ENCODE results near the gene SEMA3F. TPM values are rescaled to one million over a fixed set of nuclear protein-coding genes. Genes with fewer than 3 reads are reported as not detected.

SEMA3F gene
- total RNA-seq (ENCODE audit: low replicate concordance) = 3.7 and 7.4 TPM in 2 replicates

GRCh38 chr3:50154840-50155490 is at the start of gene SEMA3F:
TSS of gene SEMA3F (plus strand) at chr3:50155324. CDS start at chr3:50159623, 4,299 bp downstream.

GRCh38 chr3:50190936-50191660 is 36.0 kb downstream of the SEMA3F start, which contains the start of gene GNAT1:
TSS of gene GNAT1 (plus strand) at chr3:50191610. CDS start at chr3:50191726, 116 bp downstream.

GRCh38 chr3:50204804-50205412 is 49.8 kb downstream of the SEMA3F start, which contains the start of gene SLC38A3:
TSS of gene SLC38A3 (plus strand) at chr3:50205271. CDS start at chr3:50214200, 8,929 bp downstream.

GRCh38 chr3:50235716-50236483 is 80.8 kb downstream of the SEMA3F start, which contains the start of gene GNAI2:
TSS of gene GNAI2 (plus strand) at chr3:50236204. CDS start at chr3:50236336, 132 bp downstream.

Other genes with a start within 250 kb of the SEMA3F start
- gene MON1A, start 225.5 kb upstream of the SEMA3F start, total RNA-seq (ENCODE audit: low replicate concordance) = 5.7 and 8.8 TPM in 2 replicates
- gene RBM6, start 215.2 kb upstream of the SEMA3F start, total RNA-seq (ENCODE audit: low replicate concordance) = 30.9 and 35.8 TPM in 2 replicates
- gene RBM5, start 66.4 kb upstream of the SEMA3F start, total RNA-seq (ENCODE audit: low replicate concordance) = 135 and 864 TPM in 2 replicates
- gene GNAT1, start 36.3 kb downstream of the SEMA3F start, total RNA-seq (ENCODE audit: low replicate concordance) = not detected in 2 replicates
- gene SLC38A3, start 49.9 kb downstream of the SEMA3F start, total RNA-seq (ENCODE audit: low replicate concordance) = not detected in 2 replicates
- gene GNAI2, start 80.9 kb downstream of the SEMA3F start, total RNA-seq (ENCODE audit: low replicate concordance) = 308 and 476 TPM in 2 replicates
- 7.2 and 13.2 TPM in 2 replicates for gene SEMA3B, start 113.8 kb downstream of the SEMA3F start, total RNA-seq (ENCODE audit: low replicate concordance)
- gene LSMEM2, start 123.8 kb downstream of the SEMA3F start, total RNA-seq (ENCODE audit: low replicate concordance) = not detected in 2 replicates
- gene IFRD2, start 137.1 kb downstream of the SEMA3F start, total RNA-seq (ENCODE audit: low replicate concordance) = 35.9 and 57.7 TPM in 2 replicates
- 4.0 and 5.3 TPM in 2 replicates for gene HYAL3, start 144.1 kb downstream of the SEMA3F start, total RNA-seq (ENCODE audit: low replicate concordance)
- gene NAA80, start 144.1 kb downstream of the SEMA3F start, total RNA-seq (ENCODE audit: low replicate concordance) = 0.82 and 1.8 TPM in 2 replicates
- gene HYAL1, start 148.2 kb downstream of the SEMA3F start, total RNA-seq (ENCODE audit: low replicate concordance) = 0.60 and 0.94 TPM in 2 replicates
- gene HYAL2, start 167.4 kb downstream of the SEMA3F start, total RNA-seq (ENCODE audit: low replicate concordance) = 63.8 and 67.0 TPM in 2 replicates
- 11.5 and 15.5 TPM in 2 replicates for gene TUSC2, start 172.9 kb downstream of the SEMA3F start, total RNA-seq (ENCODE audit: low replicate concordance)
- 16.4 and 31.6 TPM in 2 replicates for gene RASSF1, start 185.5 kb downstream of the SEMA3F start, total RNA-seq (ENCODE audit: low replicate concordance)
- gene ZMYND10, start 190.4 kb downstream of the SEMA3F start, total RNA-seq (ENCODE audit: low replicate concordance) = 0.70 and 1.1 TPM in 2 replicates
- 23.2 and 30.0 TPM in 2 replicates for gene NPRL2, start 195.5 kb downstream of the SEMA3F start, total RNA-seq (ENCODE audit: low replicate concordance)
- 32.7 and 33.1 TPM in 2 replicates for gene CYB561D2, start 195.5 kb downstream of the SEMA3F start, total RNA-seq (ENCODE audit: low replicate concordance)
- gene TMEM115, start 204.2 kb downstream of the SEMA3F start, total RNA-seq (ENCODE audit: low replicate concordance) = 27.1 and 28.9 TPM in 2 replicates